Tibial artery (tissue), 4 donors: ENCODE measurements around the gene RAB44.

Source experiments
- DNase-seq, 2 donors: peaks; one replicate each; pipeline ENCODE4 v3.0.0-alpha.2; 2019
- H3K27ac ChIP-seq, 2 donors: fragments of 200-600 bp; sonication (generic) in 1 of 2; 1 replicate in 1 of 2; 2 replicates in 1 of 2; pipeline ENCODE4 v1.5.1; 2018 to 2019; ENCODE audit warnings: mild to moderate bottlenecking in 1 of 2
- H3K27me3 ChIP-seq, 2 donors: fragments of 200-600 bp; sonication (generic) in 1 of 2; one replicate each; pipeline versions ENCODE4 v1.5.1 to v1.6.0; 2016 to 2019
- H3K36me3 ChIP-seq, 3 donors: fragments of 200-600 bp; sonication (generic) in 2 of 3; one replicate each; pipeline ENCODE4 v1.5.1; 2016 to 2019; ENCODE audit warnings: mild to moderate bottlenecking in 2 of 3
- H3K4me1 ChIP-seq, 4 donors: fragments of 200-600 bp; sonication (generic) in 2 of 4; 1 replicate in 3 of 4; 2 replicates in 1 of 4; pipeline ENCODE4 v1.5.1; 2016 to 2019
- H3K4me3 ChIP-seq, 2 donors: fragments of 200-600 bp; sonication (generic) in 1 of 2; 1 replicate in 1 of 2; 2 replicates in 1 of 2; pipeline ENCODE4 v1.5.1; 2018 to 2019; ENCODE audit warnings: mild to moderate bottlenecking in 2 of 2
- H3K9me3 ChIP-seq, 3 donors: fragments of 200-600 bp; sonication (generic) in 1 of 3; one replicate each; pipeline ENCODE4 v1.5.1; 2016 to 2019
- CTCF ChIP-seq, 2 experiments: fragments of 200-600 bp in 1 of 2; fragments of 450-650 bp in 1 of 2; IDR thresholded peaks; one replicate each; pipeline ENCODE4 v1.5.1; 2017 to 2019; ENCODE audit warnings: antibody characterized with exemption in 2 of 2, mild to moderate bottlenecking in 1 of 2, moderate library complexity in 1 of 2
- intact Hi-C: fragments of 100-400 bp; cut with DNase I; formaldehyde crosslinking; loops from one replicate; pipeline ENCODE4 v1.15.0; 2023; ENCODE audit warnings: low total_unique reads

Gene RAB44

GRCh38 chr6:36694616-36695015 is 3.0 kb upstream of the RAB44 start:
- Histone ChIP-seq H3K27me3 (no peaks in the 10 kb centered on the region), H3K36me3 (no peaks in the 10 kb centered on the region), H3K4me1 (peaks cover 0 to 13% (median 9%) of the 10 kb centered on the region in 4 donors), H3K27ac (no peak overlapping the region), H3K4me3 (no peak overlapping the region), H3K9me3 (no peaks in the 10 kb centered on the region)
- intact Hi-C loops = no loop called here
- TF ChIP-seq CTCF (IDR thresholded peaks at IDR 0.05) = no peak
- no peak for DNase-seq

GRCh38 chr6:36695414-36695813 is 2.2 kb upstream of the RAB44 start:
- no peaks in the 10 kb centered on the region for H3K36me3 ChIP-seq
- H3K27me3 ChIP-seq = no peaks in the 10 kb centered on the region
- DNase-seq = no peak
- H3K4me3 ChIP-seq = no peak overlapping the region
- no peaks in the 10 kb centered on the region for H3K9me3 ChIP-seq
- intact Hi-C loops = no loop called here
- no peak overlapping the region for H3K27ac ChIP-seq
- TF ChIP-seq CTCF (IDR thresholded peaks at IDR 0.05) = no peak
- peaks cover 0 to 13% (median 9%) of the 10 kb centered on the region in 4 donors for H3K4me1 ChIP-seq

GRCh38 chr6:36698196-36698595 is 570 bp downstream of the RAB44 start:
- Histone ChIP-seq H3K27ac (no peak overlapping the region), H3K36me3 (no peaks in the 10 kb centered on the region), H3K27me3 (no peaks in the 10 kb centered on the region), H3K9me3 (no peaks in the 10 kb centered on the region), H3K4me3 (no peak overlapping the region), H3K4me1 (peaks cover 0 to 2% (median under 1%) of the 10 kb centered on the region in 4 donors)
- peak in 1 of 2 donors; percentile 39 for DNase-seq
- intact Hi-C loops = no loop called here
- TF ChIP-seq CTCF (IDR thresholded peaks at IDR 0.05) = no peak

- Histone ChIP-seq H3K4me1 (no peaks in the 10 kb centered on the region), H3K9me3 (no peaks in the 10 kb centered on the region), H3K27me3 (peaks cover 0 to 4% of the 10 kb centered on the region in 2 donors), H3K4me3 (no peak overlapping the region), H3K27ac (no peak overlapping the region), H3K36me3 (no peaks in the 10 kb centered on the region)
- peak in 1 of 2 donors; percentile 56 for DNase-seq
- intact Hi-C loops = no loop called here
- no peak for TF ChIP-seq CTCF (IDR thresholded peaks at IDR 0.05)
Measured at GRCh38 chr6:36698871-36699271, 1.2 kb downstream of the RAB44 start.

GRCh38 chr6:36699348-36699747 is 1.7 kb downstream of the RAB44 start:
- no peaks in the 10 kb centered on the region for H3K9me3 ChIP-seq
- peaks cover 0 to 4% of the 10 kb centered on the region in 2 donors for H3K27me3 ChIP-seq
- intact Hi-C loops = no loop called here
- DNase-seq = peak in 1 of 2 donors; percentile 42
- H3K27ac ChIP-seq = no peak overlapping the region
- no peaks in the 10 kb centered on the region for H3K4me1 ChIP-seq
- no peaks in the 10 kb centered on the region for H3K36me3 ChIP-seq
- no peak overlapping the region for H3K4me3 ChIP-seq
- TF ChIP-seq CTCF (IDR thresholded peaks at IDR 0.05) = no peak
